ENCODE data around the gene SOWAHA.

Gene SOWAHA

GRCh38 chr5:132807163-132807838, 5.8 kb upstream of the SOWAHA start:
- no peak overlapping the region for H3K4me3 ChIP-seq (ENCODE audit: low read length)
- peak; percentile 30 for TF ChIP-seq CTCF (conservative IDR thresholded peaks at IDR 0.05; ENCODE audit: low read depth, low read length)
- peak; percentile 12 for DNase-seq (ENCODE audit: low read depth)

DNA sequence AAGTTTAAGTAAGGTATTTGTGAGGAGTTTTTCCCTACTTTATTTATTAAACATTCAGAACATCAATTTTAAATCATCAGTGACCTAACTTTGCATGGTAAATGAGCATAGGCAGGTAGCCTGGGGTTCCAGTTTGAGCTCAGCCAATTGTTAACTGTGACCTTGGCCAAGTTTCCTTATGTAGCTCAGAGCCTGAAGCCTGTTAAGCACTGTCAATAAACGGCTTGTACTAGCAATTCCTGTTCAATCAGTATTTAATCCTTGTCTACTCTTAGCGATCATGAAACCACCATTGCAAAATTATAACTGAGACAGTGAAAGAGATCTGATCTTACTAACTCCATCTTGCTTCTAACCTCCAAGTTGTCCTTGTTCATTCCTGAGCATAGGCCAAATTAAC, 4.7 kb upstream of the SOWAHA start:
- no peak for DNase-seq (ENCODE audit: low read depth)
- H3K4me3 ChIP-seq (ENCODE audit: low read length), result no peak overlapping the region
- no peak for TF ChIP-seq CTCF (conservative IDR thresholded peaks at IDR 0.05; ENCODE audit: low read depth, low read length)

DNA sequence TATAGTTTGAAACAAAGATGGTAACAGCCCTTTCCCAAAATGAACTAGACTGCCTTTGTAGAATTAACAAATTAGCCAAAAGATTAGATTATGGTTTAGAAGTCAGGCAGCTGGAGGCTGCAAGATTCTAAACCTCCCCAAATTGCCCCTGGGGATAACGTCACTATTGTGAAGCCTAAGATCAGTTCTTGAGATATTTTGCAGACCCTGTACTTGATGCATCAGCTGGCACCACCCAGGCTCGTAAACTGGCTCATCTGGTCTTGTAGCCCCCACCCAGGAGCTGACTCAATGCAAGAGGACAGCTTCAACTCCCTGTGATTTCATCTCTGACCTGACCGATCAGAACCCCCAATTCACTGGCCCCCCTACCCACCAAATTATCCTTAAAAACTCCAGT, 4.2 kb upstream of the SOWAHA start:
- no peak for TF ChIP-seq CTCF (conservative IDR thresholded peaks at IDR 0.05; ENCODE audit: low read depth, low read length)
- DNase-seq (ENCODE audit: low read depth), result no peak
- no peak overlapping the region for H3K4me3 ChIP-seq (ENCODE audit: low read length)

DNA sequence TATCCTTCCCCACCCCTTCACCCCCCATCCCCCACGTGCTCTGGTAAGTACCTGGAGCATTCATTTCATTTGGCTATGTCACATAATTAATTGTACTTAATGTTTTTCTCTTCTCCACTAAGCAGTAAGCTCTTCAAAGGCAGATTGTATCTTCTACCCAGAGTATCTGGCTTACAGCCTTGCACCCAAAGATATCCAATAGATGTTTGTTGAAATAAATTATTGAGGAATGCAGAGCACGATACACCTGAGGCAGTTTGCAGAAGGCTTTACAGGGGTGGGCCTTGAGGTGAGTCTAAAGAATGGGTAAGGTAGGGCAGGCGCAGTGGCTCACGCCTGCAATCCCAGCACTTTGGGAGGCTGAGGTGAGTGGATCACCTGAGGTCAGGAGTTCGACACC, 2.5 kb upstream of the SOWAHA start:
- TF ChIP-seq CTCF (conservative IDR thresholded peaks at IDR 0.05; ENCODE audit: low read depth, low read length), result no peak
- no peak for DNase-seq (ENCODE audit: low read depth)
- no peak overlapping the region for H3K4me3 ChIP-seq (ENCODE audit: low read length)

DNA sequence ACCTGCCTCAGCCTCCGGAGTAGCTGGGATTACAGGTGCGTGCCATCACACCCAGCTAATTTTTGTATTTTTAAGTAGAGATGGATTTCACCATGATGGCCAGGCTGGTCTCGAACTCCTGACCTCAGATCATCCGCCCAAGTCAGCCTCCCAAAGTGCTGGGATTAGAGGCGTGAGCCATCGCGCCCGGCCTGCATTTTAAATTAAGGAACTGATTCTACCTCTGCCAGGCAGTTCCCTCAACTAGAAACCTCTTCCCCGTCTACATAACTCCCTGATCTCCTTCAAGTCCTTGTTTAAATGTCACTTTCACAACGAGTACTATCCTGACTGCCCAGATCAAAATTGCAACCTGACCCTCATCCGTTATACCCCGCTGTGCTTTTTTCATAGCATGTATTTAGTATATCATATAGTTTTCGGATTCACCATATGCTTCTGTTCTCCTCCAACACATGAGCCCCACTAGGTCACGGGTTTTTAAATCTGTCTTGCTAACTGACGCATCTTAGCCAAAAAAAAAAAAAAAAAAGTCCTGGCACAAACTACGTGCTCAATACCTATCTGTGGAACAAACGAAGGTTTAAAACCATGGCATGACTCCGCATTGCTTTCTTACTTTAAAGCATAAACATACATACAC, 858 bp upstream of the SOWAHA start:
- H3K4me3 ChIP-seq (ENCODE audit: low read length), result no peak overlapping the region
- no peak for TF ChIP-seq CTCF (conservative IDR thresholded peaks at IDR 0.05; ENCODE audit: low read depth, low read length)
- no peak for DNase-seq (ENCODE audit: low read depth)

- peak overlapping the region; percentile 12 for H3K4me3 ChIP-seq (ENCODE audit: low read length)
- no peak for DNase-seq (ENCODE audit: low read depth)
- TF ChIP-seq CTCF (conservative IDR thresholded peaks at IDR 0.05; ENCODE audit: low read depth, low read length), result no peak
Measured at GRCh38 chr5:132813599-132814502, 749 bp downstream of the SOWAHA start.
